Nephron progenitor cell (in vitro differentiated cells): ENCODE data around the gene CACNA2D3.

Experiments used
- DNase-seq: peaks from one replicate; pipeline ENCODE4 v3.0.0; 2021
- H3K27ac Mint-ChIP-seq: 2 replicates; pipeline ENCODE4 v1.8.0; 2021; ENCODE audit warnings: mild to moderate bottlenecking, moderate library complexity, mixed read lengths
- H3K27me3 Mint-ChIP-seq: 2 replicates; pipeline ENCODE4 v1.8.0; 2021; ENCODE audit warnings: mild to moderate bottlenecking, low read depth, mixed read lengths; ENCODE audit not compliant: poor library complexity
- H3K36me3 Mint-ChIP-seq: 2 replicates; pipeline ENCODE4 v1.8.0; 2021; ENCODE audit warnings: low read depth, mixed read lengths
- H3K4me1 Mint-ChIP-seq: 2 replicates; pipeline ENCODE4 v1.8.0; 2021; ENCODE audit warnings: mixed read lengths
- H3K4me3 Mint-ChIP-seq: 2 replicates; pipeline ENCODE4 v1.8.0; 2021; ENCODE audit warnings: mild to moderate bottlenecking, moderate library complexity, mixed read lengths
- H3K9me3 Mint-ChIP-seq: 2 replicates; pipeline ENCODE4 v1.8.0; 2021; ENCODE audit warnings: mild to moderate bottlenecking, moderate library complexity, mixed read lengths
- TF ChIP-seq, protein P1 (sequence below): fragments of 200-600 bp; sonication (generic); IDR thresholded peaks from 2 replicates; pipeline ENCODE4 v1.5.0; 2021; ENCODE audit warnings: antibody characterized with exemption

Gene CACNA2D3

DNA sequence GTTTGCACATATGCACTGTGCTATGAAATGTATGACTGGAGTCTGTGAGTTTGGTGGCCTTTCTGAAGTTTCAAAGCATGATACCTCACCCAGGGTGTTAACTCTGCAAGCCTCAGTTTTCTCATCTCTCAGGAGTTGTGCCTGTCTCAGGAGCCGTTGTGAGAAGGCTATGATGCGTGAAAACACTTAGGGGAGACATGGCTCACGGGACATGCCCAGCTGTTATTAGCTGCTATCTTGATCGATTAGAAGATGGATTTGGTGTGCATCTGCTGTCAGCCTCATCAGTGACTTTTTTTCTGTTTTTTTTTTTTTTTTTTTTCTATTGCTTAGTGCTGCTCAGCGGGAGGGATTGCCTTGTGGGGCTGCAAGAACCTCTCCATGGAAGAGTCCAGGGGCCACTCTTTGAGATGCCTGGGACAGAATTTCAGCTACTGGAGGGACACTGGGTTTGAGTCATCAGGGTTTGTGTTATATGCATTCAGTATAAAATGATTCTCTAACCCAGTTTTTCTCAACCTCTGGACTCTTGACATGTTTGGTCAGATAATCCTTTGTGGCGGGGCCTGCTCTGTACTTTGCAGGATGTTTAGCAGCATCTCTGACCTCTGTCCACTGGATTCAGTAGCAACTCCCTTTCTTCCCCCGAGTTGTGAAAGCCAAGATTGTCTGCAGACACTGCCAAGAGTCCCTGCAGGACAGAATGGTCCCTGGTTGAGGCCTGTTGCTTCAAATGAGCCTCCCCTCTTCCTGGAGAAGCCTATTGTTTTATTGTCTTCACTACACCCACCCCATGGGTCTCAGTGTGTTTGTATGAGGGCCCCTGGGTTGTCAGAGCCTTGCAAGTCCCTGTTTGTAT lies 181.4 kb downstream of the CACNA2D3 start:
- H3K36me3 Mint-ChIP-seq: no peaks in the 10 kb centered on the region
- TF ChIP-seq, protein P1, sequence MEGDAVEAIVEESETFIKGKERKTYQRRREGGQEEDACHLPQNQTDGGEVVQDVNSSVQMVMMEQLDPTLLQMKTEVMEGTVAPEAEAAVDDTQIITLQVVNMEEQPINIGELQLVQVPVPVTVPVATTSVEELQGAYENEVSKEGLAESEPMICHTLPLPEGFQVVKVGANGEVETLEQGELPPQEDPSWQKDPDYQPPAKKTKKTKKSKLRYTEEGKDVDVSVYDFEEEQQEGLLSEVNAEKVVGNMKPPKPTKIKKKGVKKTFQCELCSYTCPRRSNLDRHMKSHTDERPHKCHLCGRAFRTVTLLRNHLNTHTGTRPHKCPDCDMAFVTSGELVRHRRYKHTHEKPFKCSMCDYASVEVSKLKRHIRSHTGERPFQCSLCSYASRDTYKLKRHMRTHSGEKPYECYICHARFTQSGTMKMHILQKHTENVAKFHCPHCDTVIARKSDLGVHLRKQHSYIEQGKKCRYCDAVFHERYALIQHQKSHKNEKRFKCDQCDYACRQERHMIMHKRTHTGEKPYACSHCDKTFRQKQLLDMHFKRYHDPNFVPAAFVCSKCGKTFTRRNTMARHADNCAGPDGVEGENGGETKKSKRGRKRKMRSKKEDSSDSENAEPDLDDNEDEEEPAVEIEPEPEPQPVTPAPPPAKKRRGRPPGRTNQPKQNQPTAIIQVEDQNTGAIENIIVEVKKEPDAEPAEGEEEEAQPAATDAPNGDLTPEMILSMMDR: no peak
- H3K27ac Mint-ChIP-seq: peak overlapping the region; percentile 57
- DNase-seq: no peak
- peaks cover 15% of the 10 kb centered on the region for H3K27me3 Mint-ChIP-seq
- H3K4me1 Mint-ChIP-seq: peaks cover 39% of the 10 kb centered on the region
- no peak overlapping the region for H3K4me3 Mint-ChIP-seq
- no peaks in the 10 kb centered on the region for H3K9me3 Mint-ChIP-seq

DNA sequence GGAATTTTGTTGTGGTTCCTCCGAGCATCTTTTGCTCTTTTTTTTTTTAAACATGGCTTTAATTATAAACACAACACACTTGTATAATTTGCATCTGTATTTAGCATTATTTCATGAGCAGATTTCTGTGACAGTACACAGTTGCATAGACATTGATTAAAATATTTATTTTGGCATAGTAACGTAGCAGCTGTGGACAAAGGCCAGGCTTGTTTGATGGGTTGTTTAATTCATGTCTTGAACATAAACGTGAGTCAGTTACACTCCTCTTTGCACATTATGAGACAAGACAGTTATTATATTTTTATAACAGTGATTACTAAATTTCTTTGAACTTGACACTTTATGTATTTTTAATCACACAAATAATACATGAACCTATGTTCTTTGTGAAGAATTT lies 182.5 kb downstream of the CACNA2D3 start:
- no peaks in the 10 kb centered on the region for H3K9me3 Mint-ChIP-seq
- no peak for DNase-seq
- TF ChIP-seq, protein P1: no peak
- no peak overlapping the region for H3K27ac Mint-ChIP-seq
- no peak overlapping the region for H3K4me3 Mint-ChIP-seq
- H3K27me3 Mint-ChIP-seq: peaks cover 19% of the 10 kb centered on the region
- peaks cover 36% of the 10 kb centered on the region for H3K4me1 Mint-ChIP-seq
- no peaks in the 10 kb centered on the region for H3K36me3 Mint-ChIP-seq

DNA sequence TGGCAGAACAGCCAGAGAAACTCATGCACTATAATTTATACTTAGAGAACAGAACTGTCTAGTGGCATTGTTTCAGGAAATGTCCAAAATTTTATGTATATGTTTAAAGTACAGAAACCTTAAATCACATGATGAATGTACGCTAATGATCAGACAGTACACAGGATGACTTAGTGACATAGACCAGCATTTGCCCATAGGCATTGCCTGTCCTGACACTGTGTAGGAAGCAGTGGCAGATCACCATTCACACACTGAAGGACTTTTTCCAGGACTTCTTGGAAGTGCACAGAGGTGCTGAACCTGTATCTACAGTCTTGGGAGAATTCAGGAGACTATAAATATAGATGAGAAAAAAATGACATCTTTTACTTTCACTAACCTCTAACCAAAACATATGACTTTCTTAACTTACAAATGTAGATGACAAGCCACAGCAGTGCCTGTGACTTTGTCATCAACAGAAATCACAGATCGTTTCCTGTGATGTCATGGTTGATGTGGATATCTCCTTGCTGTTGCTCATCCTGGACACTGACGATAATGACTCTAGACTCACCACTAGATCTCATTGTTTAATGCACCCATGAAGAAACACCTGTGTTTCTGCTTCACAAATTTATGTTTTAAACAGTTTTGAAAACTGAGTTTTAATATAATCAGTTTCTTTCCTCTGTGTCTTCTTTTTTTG lies 183.2 kb downstream of the CACNA2D3 start:
- no peaks in the 10 kb centered on the region for H3K36me3 Mint-ChIP-seq
- H3K27me3 Mint-ChIP-seq: peaks cover 16% of the 10 kb centered on the region
- no peak for DNase-seq
- H3K9me3 Mint-ChIP-seq: no peaks in the 10 kb centered on the region
- H3K4me3 Mint-ChIP-seq: no peak overlapping the region
- peaks cover 36% of the 10 kb centered on the region for H3K4me1 Mint-ChIP-seq
- H3K27ac Mint-ChIP-seq: no peak overlapping the region
- TF ChIP-seq, protein P1: no peak

DNA sequence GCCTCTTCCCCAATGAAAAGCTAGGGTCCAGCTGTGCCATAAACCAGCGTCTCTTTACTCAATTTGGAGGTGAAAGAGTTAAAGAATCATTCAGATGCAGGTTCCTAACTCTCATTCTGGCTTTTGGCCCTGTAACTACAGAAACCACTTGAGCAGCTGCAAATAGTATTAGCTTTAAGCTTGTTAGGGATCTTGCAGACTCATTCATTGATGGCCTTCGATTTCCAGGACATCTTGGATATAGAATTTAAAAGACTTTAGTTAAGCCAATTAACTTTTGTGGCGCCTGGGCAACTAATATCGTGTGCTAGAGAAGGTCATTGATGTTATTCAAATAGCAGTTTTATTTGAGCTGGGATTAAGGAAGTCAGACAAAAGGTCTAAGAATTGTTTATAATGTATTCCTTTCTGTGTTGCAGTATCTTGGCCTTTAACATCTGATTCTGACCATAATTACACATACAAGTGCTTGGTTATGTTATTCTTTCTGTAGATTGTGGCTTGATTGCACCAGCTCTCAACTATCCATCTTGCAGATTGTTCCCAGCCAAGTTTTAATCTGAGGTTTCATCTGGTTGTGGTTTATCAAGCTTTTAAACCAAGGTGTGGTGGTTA lies 185.3 kb downstream of the CACNA2D3 start:
- Mint-ChIP-seq H3K9me3 (no peaks in the 10 kb centered on the region), H3K4me1 (peaks cover 41% of the 10 kb centered on the region), H3K36me3 (no peaks in the 10 kb centered on the region), H3K27ac (no peak overlapping the region), H3K27me3 (peaks cover 12% of the 10 kb centered on the region), H3K4me3 (no peak overlapping the region)
- TF ChIP-seq, protein P1: no peak
- no peak for DNase-seq

DNA sequence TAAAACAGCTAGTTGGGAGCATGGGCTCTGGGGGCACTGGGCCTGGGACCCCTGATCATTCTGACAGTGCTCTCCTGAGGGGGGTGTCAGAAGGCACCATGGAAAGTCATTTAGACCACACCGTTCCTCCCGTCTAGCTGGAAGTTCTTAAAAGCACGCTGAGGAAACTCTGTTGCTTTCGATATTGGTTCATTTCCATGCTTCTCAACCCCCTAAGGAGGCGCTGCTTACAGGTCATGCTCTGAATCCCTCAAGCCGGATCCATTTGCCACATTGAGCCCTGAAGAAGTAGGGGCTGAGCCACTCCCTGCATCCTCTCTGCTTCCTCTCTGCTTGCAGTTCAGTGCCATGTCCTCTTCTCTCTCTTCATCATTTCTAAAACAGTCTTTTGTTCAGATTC lies 187.2 kb downstream of the CACNA2D3 start:
- no peak overlapping the region for H3K27ac Mint-ChIP-seq
- TF ChIP-seq, protein P1: no peak
- H3K36me3 Mint-ChIP-seq: no peaks in the 10 kb centered on the region
- H3K9me3 Mint-ChIP-seq: no peaks in the 10 kb centered on the region
- no peak overlapping the region for H3K4me3 Mint-ChIP-seq
- no peak for DNase-seq
- peaks cover 34% of the 10 kb centered on the region for H3K4me1 Mint-ChIP-seq
- H3K27me3 Mint-ChIP-seq: peaks cover 10% of the 10 kb centered on the region
